ENCODE results near the gene FBXO31.
"Not testable (repeated sequence)": the region's sequence is repeated elsewhere in the genome, so short reads cannot be mapped to it uniquely, and the experiment has no call there.

DNA sequence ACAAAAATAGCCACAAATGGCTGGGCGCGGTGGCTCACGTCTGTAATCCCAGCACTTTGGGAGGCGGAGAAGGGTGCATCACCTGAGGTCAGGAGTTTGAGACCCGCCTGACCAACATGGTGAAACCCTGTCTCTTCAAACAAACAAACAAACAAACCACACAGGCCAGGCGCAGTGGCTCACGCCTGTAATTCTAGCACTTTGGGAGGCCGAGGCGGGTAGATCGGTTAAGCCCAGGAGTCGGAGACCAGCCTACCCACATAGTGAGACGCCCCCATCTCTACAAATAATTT lies 1.2 kb upstream of the FBXO31 start:
- not testable (repeated sequence) for TF ChIP-seq HDAC8 (tag; IDR thresholded peaks at IDR 0.05); SREBF2 (CRISPR knock-in tag; IDR thresholded peaks at IDR 0.05); ATF7 (IDR thresholded peaks at IDR 0.05); ZNF133 (CRISPR knock-in tag; IDR thresholded peaks at IDR 0.05); GABPA (tag; conservative IDR thresholded peaks at IDR 0.05; ENCODE audit: low read depth); BMI1 (IDR thresholded peaks at IDR 0.05; ENCODE audit: low read length)
- TF ChIP-seq, protein P1, sequence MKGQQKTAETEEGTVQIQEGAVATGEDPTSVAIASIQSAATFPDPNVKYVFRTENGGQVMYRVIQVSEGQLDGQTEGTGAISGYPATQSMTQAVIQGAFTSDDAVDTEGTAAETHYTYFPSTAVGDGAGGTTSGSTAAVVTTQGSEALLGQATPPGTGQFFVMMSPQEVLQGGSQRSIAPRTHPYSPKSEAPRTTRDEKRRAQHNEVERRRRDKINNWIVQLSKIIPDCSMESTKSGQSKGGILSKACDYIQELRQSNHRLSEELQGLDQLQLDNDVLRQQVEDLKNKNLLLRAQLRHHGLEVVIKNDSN (CRISPR knock-in tag; IDR thresholded peaks at IDR 0.05) = not testable (repeated sequence)

Data from K562 (cell line).